Suppressor macrophage treated with lipopolysaccharide for 1 hour (primary cell): ENCODE data around the gene MCEMP1.

Experiments
- DNase-seq, 3 donors: peaks; one replicate each; pipeline ENCODE4 v3.0.0-alpha.2; 2020 to 2022

Gene MCEMP1

GRCh38 chr19:7643629-7644549 lies 33.0 kb upstream of the MCEMP1 start:
- peak; percentile 43 to 66 (median 43) for DNase-seq

GRCh38 chr19:7644550-7644877 lies 32.4 kb upstream of the MCEMP1 start:
- DNase-seq = no peak

- DNase-seq = peak; percentile 29 to 48 (median 45)
These were observed 31.7 kb upstream of the MCEMP1 start for GRCh38 chr19:7645163-7645562.

GRCh38 chr19:7645656-7646425 lies 31.0 kb upstream of the MCEMP1 start:
- DNase-seq = no peak

- no peak for DNase-seq
These were observed 30.5 kb upstream of the MCEMP1 start for GRCh38 chr19:7646426-7646700.

GRCh38 chr19:7647156-7647555 lies 29.7 kb upstream of the MCEMP1 start:
- DNase-seq = no peak

- no peak for DNase-seq
These were observed 28.4 kb upstream of the MCEMP1 start for GRCh38 chr19:7648265-7649014.

GRCh38 chr19:7650148-7650547 lies 26.7 kb upstream of the MCEMP1 start:
- DNase-seq = no peak

GRCh38 chr19:7652061-7652641 lies 24.7 kb upstream of the MCEMP1 start:
- peak; percentile 94 to 96 (median 95) for DNase-seq

- DNase-seq = no peak
These were observed 22.5 kb upstream of the MCEMP1 start for GRCh38 chr19:7654401-7654800.

GRCh38 chr19:7655581-7655980 lies 21.3 kb upstream of the MCEMP1 start:
- DNase-seq = peak; percentile 84 to 93 (median 90)

GRCh38 chr19:7657131-7657751 lies 19.6 kb upstream of the MCEMP1 start:
- peak; percentile 91 to 95 (median 95) for DNase-seq

GRCh38 chr19:7658219-7658686 lies 18.6 kb upstream of the MCEMP1 start:
- DNase-seq = peak; percentile 36 to 68 (median 59)

GRCh38 chr19:7661744-7662538 lies 14.9 kb upstream of the MCEMP1 start:
- DNase-seq = peak; percentile 35 to 52 (median 44)

- DNase-seq = no peak
These were observed 14.2 kb upstream of the MCEMP1 start for GRCh38 chr19:7662657-7663056.

GRCh38 chr19:7663706-7664105 lies 13.2 kb upstream of the MCEMP1 start:
- no peak for DNase-seq

GRCh38 chr19:7665076-7665475 lies 11.8 kb upstream of the MCEMP1 start:
- no peak for DNase-seq

- no peak for DNase-seq
These were observed 8.0 kb upstream of the MCEMP1 start, which contains the start of gene RETN for GRCh38 chr19:7668842-7669241. Gene RETN, plus strand, starts transcription at chr19:7669049. Its CDS starts 278 bp downstream, at chr19:7669327.

- DNase-seq = no peak
These were observed 7.2 kb upstream of the MCEMP1 start for GRCh38 chr19:7669641-7670040.

- peak; percentile 29 to 67 (median 54) for DNase-seq
These were observed 6.6 kb upstream of the MCEMP1 start for GRCh38 chr19:7670150-7670783.

- no peak for DNase-seq
These were observed 6.1 kb upstream of the MCEMP1 start for GRCh38 chr19:7670790-7671189.
